Lung microvascular endothelial cell (primary cell): Measurements from ENCODE around the gene KNCN. TPM values are rescaled to one million over a fixed set of nuclear protein-coding genes. Genes with fewer than 3 reads are reported as not detected.
A peak's percentile ranks its signal among the peaks of the same experiment; 100 is the strongest.

Experiments used
- DNase-seq, 2 donors: peaks; one replicate each; pipeline versions ENCODE4 v3.0.0 to v3.0.0-alpha.2; 2010; ENCODE audit warnings: low read depth in 2 of 2
- total RNA-seq: library from RNA; depleted of rRNA; stranded (reverse); fragments of >200 nt; gene quantifications from 2 replicates; pipeline ENCODE4 v1.2.1, GENCODE V29; 2014

KNCN gene
- total RNA-seq, 1 donor from 2014 or later, result not detected

- DNase-seq, result no peak
These were observed 6.7 kb downstream of the KNCN start for GRCh38 chr1:46544561-46545240.

- no peak for DNase-seq
These were observed 7.5 kb downstream of the KNCN start for GRCh38 chr1:46543761-46544560.

- DNase-seq, result no peak
These were observed 8.1 kb downstream of the KNCN start for GRCh38 chr1:46543382-46543760.

GRCh38 chr1:46539972-46540371, 11.5 kb downstream of the KNCN start:
- peak in 1 of 2 donors; percentile 55 for DNase-seq

GRCh38 chr1:46538147-46538546, 13.3 kb downstream of the KNCN start:
- DNase-seq, result no peak

- no peak for DNase-seq
These were observed 13.8 kb downstream of the KNCN start for GRCh38 chr1:46537651-46538050.

GRCh38 chr1:46536527-46536926, 14.9 kb downstream of the KNCN start:
- no peak for DNase-seq

GRCh38 chr1:46535063-46535462, 16.4 kb downstream of the KNCN start:
- DNase-seq, result peak; percentile 15 to 22

- peak; percentile 28 to 52 for DNase-seq
These were observed 18.1 kb downstream of the KNCN start for GRCh38 chr1:46533179-46533864.

- peak; percentile 58 to 65 for DNase-seq
These were observed 18.8 kb downstream of the KNCN start for GRCh38 chr1:46532498-46533178.

GRCh38 chr1:46532095-46532494, 19.4 kb downstream of the KNCN start:
- DNase-seq, result no peak

GRCh38 chr1:46530791-46531409, 20.5 kb downstream of the KNCN start:
- DNase-seq, result no peak

- no peak for DNase-seq
These were observed 21.1 kb downstream of the KNCN start for GRCh38 chr1:46530311-46530710.

- DNase-seq, result no peak
These were observed 22.3 kb downstream of the KNCN start for GRCh38 chr1:46529031-46529630.

GRCh38 chr1:46528297-46528955, 23.0 kb downstream of the KNCN start:
- DNase-seq, result no peak

- peak; percentile 68 to 79 for DNase-seq
These were observed 23.8 kb downstream of the KNCN start for GRCh38 chr1:46527474-46528296.

GRCh38 chr1:46526691-46527291, 24.7 kb downstream of the KNCN start:
- DNase-seq, result no peak

GRCh38 chr1:46526013-46526690, 25.3 kb downstream of the KNCN start:
- no peak for DNase-seq
